Vagina (tissue), 2 donors: ENCODE measurements around the gene ASAP2.

Experiments used
- CTCF ChIP-seq, 3 experiments: fragments of 450-650 bp in 2 of 3; fragments of 200-600 bp in 1 of 3; sonication (generic) in 1 of 3; IDR thresholded peaks; one replicate each; pipeline ENCODE4 v1.5.1; 2017 to 2019; ENCODE audit warnings: antibody characterized with exemption in 3 of 3, mild to moderate bottlenecking in 2 of 3, moderate library complexity in 2 of 3
- POLR2A ChIP-seq, 2 donors: fragments of 450-650 bp; IDR thresholded peaks; one replicate each; pipeline ENCODE4 v1.6.1; 2017; ENCODE audit warnings: antibody characterized with exemption in 2 of 2, mild to moderate bottlenecking in 2 of 2, moderate library complexity in 2 of 2
- POLR2AphosphoS5 ChIP-seq, 2 donors: sonication (generic); formaldehyde crosslinking; IDR thresholded peaks; one replicate each; pipeline ENCODE4 v1.9.0; 2017; ENCODE audit warnings: antibody characterized with exemption in 2 of 2, mild to moderate bottlenecking in 2 of 2, low read depth in 1 of 2; ENCODE audit not compliant: insufficient read depth in 1 of 2

GRCh38 chr2:9296559-9296958 is 89.9 kb downstream of the ASAP2 start:
- TF ChIP-seq CTCF (IDR thresholded peaks at IDR 0.05) (no peak), POLR2A (IDR thresholded peaks at IDR 0.05) (no peak), POLR2AphosphoS5 (IDR thresholded peaks at IDR 0.05; ENCODE audit: insufficient read depth in 1 of 2, low read depth in 1 of 2) (no peak)
